Stimulated activated CD4-positive, alpha-beta T cell treated with anti-CD3 and anti-CD28 coated beads, Interleukin-12 subunit alpha, Interleukin-12 subunit beta, amount 100 ng/mL, for 48 hours (primary cell): Measurements from ENCODE around the gene CABLES1.
A peak's percentile ranks its signal among the peaks of the same experiment; 100 is the strongest.

ENCODE experiments used
- DNase-seq, 3 donors: peaks; one replicate each; pipeline ENCODE4 v3.0.0-alpha.2; 2020; ENCODE audit warnings: low read depth in 2 of 3, low spot score in 1 of 3

CABLES1 gene

DNA sequence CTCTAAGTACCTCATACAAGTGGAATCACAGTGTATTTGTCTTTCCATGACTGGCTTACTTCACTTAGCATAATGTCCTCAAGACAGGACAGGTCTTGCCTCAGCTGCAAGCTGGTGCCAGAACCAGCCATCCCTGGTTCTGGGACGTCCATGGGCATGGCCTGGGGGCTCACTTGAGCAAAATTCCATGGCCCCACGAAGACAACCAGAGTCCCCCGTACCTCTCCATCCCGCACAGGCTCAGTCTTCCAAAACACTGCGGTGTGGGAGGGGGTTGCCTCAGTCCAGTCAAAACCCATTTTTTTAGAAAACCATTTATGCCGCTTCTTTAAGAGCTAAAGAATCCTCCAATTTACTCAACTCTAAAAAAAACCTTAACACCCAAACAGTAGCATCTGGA, 21.7 kb upstream of the CABLES1 start:
- no peak for DNase-seq

DNA sequence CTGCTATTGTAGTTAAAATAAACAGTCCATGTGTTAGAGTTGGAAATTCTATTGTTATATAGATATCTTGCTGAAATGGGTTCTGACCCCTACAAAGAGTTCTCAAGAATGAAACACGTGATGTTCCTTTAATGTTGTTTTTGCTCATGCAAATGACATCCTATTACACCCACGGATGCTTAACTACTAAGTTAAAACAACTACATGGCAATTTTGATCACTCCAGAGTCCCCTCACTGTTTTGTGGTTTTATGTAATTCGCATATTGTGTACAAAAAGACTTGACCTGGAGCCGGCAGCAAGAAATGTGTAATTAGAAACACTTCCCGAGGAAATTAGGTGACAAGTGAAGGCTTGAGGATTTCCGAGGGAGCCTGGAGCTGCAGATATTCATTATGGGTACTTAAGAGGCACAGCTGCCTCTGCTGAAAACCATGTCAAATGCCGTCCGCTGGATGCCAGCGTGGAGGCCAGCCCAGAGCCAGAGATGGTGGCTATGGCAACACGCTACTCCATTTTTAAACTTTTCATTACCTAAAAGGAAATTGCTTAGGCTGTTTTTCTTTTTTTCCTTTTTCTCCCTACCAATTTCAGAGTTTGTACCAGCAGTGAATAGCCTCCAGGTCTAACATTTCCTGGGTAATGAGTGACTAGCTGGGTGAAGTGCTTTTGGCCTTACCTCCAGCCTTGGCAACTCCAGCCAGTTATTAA, 21.0 kb upstream of the CABLES1 start:
- DNase-seq, result no peak

GRCh38 chr18:23114911-23115310, 20.4 kb upstream of the CABLES1 start:
- no peak for DNase-seq

- DNase-seq, result no peak
Measured at GRCh38 chr18:23115683-23116096, 19.6 kb upstream of the CABLES1 start.

- DNase-seq, result no peak
Measured at GRCh38 chr18:23121133-23121532, 14.2 kb upstream of the CABLES1 start.

GRCh38 chr18:23122334-23123229, 12.7 kb upstream of the CABLES1 start:
- no peak for DNase-seq

DNA sequence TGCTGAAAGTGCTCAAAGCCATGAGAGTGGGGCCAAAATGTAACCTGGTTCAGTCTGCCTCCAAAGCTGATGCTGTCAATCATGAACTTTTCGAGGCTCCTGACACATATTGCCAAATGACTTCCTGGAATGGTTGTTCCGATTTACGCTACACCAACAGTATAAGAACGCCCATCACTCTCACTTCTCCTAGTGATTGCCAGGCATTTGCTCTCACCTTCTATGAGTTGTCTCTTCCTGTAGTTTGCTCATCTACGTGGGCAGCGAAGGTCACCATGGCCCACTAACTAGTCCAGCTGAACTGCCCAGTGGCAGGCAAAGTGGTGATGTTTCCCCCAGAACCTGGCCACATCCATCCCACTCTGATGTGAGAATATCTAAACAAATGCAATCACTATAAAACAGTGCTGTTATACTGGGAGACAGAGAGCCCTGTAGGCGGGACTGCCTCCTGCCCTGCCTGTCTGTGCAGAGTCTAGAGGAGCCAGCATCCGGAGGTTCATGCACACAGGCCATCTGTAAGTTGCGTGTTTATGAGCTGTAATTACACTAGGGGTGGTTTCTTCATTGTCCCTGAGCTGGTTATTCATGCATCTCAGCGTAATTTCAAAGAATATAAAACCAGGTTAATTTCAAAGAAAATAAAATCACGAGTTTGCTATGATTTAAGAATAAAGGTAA, 8.8 kb upstream of the CABLES1 start:
- no peak for DNase-seq

DNA sequence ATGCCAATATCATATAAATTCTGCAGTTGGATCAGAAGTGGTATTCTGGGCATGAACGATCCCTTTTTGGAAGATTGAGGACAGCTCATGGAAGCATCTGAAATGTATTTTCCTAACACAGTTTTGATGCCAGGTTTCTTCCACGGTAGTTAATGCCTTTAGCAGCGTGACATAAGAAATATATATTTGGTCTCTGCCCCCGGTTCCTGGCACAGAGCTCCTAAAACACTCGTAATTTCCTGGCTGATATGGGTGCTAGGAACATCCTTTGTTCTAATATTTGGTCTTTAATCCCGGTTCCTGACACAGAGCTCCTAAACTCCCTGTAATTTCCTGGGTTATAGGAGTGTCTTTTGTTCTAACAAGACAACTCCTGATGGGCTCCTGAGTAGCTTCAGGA, 8.2 kb upstream of the CABLES1 start:
- no peak for DNase-seq

GRCh38 chr18:23129355-23130002, 5.8 kb upstream of the CABLES1 start:
- no peak for DNase-seq

DNA sequence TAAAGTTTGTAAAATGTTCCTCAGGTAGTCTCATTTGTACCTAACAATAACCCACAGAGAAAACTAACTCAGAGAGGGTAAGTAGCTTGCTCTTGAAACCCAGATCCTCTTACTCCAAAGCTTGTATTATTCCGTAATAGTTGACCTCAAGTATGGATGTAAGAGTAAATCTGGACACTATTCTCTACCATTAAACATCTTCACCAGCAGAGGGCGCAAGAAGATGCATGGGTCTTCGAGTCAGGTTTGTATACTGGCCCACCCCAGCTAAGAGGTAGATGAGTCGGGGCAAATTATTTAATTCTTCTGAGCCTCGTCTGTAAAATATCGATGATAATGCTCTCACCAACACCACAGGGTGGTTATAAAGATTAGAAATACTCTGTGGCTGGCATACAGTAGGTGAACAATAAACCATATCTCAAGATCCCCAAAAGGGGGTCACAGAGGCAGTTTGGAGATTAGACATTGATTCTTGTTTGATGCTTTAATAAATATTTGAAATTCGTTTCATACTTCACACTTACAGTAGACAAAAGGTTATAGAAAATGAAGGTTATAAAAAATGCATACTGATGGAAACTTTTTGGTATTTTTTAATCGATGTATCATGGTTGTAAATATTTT, 3.5 kb upstream of the CABLES1 start:
- peak in 2 of 3 donors; percentile 44 to 76 for DNase-seq

DNA sequence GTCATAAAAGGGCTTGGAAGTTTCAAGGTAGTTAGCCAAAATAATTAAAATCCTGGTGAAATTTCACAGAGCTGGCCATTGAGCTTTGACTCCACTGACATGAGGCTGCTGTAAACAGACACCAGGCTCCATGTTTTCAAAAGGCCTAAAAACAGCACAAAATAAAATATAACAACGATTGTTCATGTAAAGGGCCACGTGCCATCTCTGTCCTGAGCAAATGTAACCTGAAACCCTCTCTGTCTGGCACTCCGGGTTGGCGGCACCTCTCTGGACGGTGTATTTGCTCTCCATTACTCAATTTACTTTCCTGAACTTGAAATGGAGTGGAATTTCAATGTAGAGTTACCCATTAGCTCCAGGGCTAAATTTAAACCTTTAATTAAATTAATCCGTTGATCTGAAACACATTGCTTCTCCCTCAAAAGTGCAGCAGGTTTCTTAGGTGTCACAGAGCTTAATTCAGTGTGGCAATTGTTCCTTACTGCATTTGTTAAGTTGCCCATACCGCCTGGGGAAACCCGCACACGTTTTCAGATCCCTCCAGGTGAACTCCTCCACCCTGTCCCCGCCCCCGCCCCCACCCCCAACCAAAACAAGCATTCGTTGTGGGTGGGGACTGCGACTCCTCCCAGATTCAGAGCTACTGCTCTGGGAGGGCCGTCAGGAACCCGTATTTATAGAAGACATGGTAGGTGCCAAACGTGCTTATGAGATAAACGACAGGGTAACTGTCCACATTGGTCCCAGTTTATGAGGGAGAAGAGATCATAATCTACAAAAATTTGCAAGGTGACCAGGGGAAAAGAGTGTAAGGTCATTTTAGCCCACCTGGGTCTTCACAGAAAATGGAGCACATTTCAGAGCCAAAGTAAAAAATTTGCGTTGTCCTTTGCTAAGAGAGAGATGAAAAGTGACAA, 1.2 kb upstream of the CABLES1 start:
- peak in 1 of 3 donors; percentile 12 for DNase-seq

GRCh38 chr18:23135550-23136325, 453 bp downstream of the CABLES1 start:
- DNase-seq, result no peak

- peak in 1 of 3 donors; percentile 6 for DNase-seq
Measured at GRCh38 chr18:23136326-23137096, 1.2 kb downstream of the CABLES1 start.

DNA sequence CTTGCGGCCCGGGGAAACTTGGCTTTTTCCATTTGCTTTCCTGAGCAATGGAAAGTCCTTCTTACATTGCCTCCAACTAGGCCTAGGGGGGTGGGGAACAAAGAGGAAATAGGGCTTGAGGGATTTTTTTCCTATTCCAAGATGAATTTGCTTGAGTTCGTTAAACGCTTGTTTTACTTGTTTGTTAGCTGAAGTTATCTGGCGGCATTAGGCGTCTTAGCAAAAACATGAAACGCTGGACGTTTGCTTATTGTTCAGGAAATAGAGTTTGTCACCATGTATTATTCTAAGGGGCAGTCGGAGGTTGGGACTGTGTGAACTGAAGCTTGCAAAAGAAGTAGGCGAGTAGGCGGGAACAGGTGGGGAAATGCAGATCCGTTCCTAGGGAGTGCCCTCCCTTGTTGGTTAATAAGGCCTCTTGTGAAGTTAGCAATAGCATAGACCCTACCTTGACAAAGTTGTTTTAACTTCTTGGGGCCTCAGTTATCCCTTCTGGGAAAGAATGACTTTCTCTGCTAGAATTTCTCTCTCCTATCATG, 1.9 kb downstream of the CABLES1 start:
- no peak for DNase-seq

DNA sequence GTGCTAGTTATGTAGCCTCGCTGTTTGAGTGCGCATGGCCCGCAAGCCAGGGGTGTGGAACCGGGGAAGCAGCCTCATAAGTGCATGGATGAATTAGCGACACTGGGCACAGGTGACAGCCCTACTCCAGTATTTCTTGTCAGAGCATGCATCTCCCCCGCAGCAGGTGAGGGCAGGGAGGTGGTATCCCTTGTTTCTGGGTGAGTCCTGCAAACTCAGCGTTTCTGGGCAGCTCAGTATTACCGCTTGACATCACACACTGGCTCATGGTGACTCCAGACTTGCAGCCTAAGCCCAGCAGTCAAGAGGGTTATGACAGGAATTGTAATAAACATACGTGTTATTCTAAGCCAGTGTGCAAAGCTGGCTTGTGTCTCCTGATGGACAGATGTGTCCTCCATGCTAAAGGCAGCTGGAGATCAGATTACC, 2.5 kb downstream of the CABLES1 start:
- no peak for DNase-seq

GRCh38 chr18:23138471-23138870, 3.2 kb downstream of the CABLES1 start:
- DNase-seq, result no peak

DNA sequence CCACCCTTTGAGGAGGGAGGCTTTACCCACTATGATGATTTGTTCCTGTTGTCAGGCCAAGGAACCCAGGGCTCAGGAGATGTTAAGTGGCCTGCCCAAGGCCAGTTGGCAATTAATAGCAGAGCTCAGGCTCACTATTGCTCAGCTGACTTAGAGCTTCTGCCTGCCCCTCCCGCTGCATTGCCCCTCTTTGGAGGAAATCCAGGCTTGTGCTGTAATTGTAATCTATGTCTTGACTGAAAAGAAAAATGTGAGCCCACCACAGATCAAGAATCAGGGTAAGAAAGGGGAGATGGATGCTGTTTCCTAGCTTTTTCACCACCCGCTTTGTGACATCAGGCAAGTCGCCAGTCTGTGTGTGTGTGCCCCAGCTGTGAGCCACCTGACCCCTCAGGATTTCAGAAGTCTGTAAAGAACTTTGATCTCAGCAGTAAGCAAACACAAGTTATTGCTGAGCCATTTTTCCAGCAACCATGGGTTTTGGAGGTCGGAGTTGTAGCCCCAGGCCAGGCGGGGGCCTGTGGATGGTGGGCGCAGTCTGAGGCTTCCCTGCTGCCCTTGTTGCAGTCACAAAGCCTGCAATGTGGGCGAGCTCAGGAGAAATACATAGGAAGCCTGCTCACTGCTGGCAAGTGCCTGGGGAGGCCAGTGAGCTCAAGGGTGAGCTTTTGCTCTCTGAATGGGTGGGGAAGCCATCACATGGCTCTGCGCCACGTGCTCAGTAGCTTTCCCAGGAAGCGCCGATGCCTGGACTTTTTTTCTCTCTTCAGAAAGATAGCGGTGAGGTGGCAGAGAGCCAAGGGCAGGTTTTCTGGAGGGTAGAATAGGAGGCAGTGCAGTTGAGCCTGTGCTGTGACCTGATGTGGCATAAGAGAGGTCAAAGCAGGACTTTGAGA, 6.1 kb downstream of the CABLES1 start:
- no peak for DNase-seq
